NCI-H128 (cell line): ENCODE results near the gene KCND3.

Experiments used
- DNase-seq: peaks from one replicate; lab custom pipeline; 2025; ENCODE audit not compliant: unreplicated experiment; lab: John Stamatoyannopoulos, UW

KCND3 gene

DNA sequence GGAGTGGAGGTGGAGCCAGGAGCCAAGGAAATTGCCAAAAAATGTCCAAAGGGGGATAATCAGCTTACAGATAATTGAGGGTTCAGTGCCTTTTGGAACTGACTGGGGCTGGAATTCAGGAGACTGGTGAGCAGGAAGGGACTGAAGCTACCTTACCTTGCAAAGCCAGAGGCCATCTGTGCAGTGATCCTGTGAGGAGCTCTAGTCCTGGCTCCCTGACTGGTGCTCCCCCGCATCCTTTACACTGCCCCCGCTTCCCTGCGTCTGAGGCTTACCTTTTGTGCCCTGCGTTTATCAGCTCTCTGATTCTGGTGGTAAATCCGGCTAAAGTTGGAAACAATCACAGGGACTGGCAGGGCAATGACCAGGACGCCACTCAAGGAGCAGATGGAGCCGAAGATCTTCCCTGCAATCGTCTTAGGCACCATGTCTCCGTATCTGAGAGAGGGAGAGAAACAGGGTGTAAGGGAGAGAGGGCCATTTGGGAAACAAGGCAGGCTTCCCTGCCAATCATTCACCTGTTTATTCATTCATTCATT is 202.7 kb downstream of the KCND3 start:
- no peak for DNase-seq

DNA sequence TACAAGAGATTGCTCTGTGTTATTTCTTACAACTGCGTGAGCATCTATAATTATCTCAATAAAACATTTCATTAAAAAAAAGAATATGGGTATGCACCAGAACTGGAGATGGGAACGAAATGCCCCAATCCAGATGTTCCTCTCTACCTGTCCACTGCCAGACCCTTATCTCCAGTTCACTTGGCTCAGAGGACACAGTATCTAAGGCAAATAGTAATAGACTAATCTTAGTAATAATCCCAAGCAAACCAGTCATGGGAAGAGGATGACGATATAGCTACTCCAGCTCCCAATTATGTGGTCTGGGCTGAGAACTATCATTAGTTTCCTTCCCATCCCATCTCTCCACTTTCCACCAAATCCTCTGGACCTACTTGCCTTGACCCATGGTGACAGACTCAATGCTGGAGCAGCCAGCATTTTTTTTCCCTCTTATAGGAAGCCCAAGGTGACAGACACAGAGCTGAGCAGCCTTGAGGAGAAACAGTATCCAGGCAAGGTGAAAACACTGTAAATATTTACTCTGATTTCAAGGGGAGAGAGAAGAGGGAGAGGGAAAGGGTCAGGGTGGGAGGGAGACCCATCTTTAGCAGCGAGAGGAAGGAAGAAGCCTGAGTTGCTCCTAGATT is 205.1 kb downstream of the KCND3 start:
- no peak for DNase-seq

DNA sequence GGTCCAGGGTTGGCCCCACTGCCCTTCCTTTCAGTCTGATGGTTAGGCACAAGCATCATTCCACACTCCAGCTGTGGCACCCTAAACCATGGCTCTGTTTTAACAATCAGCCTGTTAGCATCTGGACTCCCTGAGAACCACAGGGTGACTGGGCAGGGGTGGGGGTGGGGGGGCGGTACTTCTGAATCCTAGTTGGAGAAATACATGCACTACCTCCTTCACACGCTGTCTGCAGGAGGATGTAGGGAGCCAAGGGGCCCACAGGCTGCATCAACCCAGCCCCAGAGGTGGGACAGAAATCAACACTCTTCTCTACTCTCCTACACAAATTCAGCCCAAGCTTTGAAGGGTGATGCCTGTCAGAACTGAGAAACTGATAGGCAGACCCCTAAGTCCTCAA is 209.9 kb downstream of the KCND3 start:
- no peak for DNase-seq

DNA sequence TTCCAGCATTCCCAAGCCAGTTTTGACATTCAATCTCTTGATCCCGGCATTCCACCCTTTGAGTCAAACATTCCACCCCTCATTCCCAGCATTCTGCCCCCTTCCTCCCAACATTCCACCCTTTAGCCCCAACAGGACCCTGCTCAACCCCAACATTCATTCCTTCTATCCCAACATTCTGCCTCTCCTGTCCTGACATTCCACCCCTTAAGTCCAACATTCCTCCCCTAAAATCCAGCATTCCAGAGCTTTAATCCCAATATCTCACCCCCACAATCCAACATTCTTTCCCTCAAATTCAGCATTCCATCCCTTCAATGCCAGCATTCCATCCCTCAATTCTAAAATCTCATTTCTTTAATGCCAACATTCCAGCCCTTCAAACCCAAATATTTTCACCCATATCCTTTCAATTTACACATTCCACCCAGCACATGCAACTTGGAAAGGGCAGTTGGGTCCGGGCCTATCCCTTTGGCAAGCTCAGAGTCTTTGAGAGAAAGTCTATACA is 210.9 kb downstream of the KCND3 start:
- no peak for DNase-seq

DNA sequence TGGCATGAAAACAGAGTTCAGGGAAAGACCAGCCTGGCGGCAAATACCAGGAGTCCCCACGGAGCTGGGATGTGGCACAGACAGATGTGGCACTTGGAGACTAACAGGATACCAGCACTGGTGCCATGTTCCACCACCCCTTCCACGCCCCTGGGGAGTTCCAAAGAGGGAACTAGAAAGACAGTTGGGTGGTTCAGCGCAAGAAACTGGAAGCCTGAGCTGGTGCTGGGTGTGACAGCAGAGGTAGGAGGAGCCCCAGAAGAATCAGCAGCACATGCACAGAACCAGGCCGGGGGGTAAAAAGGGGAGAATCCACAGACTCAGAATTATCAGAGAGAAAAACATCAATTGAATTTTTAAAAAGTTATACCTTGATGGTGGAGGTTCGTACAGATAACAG is 211.4 kb downstream of the KCND3 start:
- DNase-seq: no peak

DNA sequence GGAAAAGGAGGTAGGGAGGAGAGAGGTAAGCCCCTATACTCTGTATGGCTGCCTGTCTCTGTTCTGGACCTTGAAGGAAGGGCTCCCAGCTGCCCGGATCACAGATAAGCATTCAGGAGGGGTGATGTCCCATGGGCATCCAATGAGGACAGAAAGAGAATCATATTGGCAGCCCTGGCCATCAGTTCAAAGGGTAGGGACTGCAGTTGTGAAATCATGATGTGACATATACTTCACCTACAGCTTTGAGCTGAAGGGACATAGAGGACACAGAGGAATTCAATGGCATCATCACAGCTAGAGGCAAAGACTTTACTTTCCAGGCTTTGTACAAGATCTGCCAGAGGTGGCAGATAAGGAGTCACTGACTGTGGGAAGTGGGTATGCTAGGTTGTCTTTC is 212.2 kb downstream of the KCND3 start:
- no peak for DNase-seq

DNA sequence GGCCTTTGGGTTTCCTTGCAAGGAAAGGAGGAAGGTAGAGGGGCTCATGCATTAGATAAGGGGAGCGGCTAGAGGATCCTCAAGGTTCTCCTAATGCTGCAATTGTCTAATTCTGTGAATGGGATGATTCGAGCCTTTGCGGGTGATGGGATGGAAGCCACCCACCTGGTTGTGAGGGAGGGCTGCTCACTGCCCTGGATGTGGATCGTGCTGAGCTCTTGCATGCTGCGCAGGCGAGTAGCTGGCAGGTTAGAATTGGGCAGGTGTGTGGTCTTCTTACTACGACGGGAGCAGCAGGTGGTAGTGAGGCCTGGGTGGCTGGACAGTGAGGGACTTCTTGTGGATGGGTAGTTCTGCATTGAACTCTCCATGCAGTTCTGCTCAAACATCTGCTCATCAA is 212.6 kb downstream of the KCND3 start:
- no peak for DNase-seq

DNA sequence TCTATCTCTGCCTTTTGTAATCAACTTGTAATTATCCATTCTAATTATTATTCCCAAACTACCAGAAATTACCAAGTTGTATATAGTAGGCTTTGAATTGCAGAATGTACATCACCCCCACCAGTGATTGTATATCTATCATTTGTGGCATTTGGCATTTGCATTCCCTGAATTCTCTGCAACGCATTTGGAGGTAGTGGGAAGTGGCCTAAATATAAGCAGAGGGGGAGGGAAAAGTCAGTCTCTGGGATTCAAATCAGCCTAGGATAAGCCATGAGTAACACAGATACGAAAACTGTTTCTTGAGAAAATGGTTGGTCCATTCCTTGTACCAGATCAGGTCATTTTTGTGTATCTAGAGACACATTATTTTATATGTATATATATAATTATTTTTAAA is 213.1 kb downstream of the KCND3 start:
- DNase-seq: no peak

DNA sequence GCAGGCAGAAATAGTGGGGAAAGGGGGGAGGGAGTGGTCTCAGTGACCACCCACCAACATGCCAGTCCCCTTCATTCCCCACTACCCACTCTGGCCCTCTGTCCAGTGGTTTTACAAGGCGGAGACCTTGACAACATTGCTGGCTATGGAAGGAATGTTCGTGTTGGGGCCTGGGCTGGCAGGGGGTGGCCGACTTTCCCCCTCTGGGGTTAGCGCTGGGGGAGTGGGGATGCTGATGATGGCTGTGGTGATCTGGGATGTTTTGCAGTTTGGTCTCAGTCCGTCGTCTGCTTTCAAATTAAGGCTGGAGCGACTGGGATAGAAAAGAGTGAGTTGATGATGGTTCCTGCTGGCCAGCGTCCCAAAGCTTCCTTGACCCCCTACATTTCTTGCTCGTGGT is 213.5 kb downstream of the KCND3 start:
- DNase-seq: no peak

DNA sequence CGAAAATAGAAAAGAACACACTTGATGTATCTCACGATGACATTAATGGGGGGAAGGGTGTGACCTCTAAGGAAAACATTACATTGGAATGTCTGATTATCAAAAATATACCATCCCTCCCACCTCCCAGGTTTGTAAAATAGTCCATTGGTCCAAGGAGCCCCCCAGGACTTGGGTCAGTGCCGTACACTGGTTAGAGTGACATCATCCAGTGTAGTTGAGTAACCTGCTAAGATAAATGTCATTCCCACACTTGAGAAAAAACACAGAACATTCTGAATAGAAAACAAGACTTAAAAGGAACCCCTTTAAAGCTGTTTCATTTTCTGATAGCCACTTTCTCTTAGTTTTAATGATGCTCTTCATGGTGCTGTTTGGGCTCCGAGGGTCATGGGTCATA is 218.6 kb downstream of the KCND3 start:
- no peak for DNase-seq

DNA sequence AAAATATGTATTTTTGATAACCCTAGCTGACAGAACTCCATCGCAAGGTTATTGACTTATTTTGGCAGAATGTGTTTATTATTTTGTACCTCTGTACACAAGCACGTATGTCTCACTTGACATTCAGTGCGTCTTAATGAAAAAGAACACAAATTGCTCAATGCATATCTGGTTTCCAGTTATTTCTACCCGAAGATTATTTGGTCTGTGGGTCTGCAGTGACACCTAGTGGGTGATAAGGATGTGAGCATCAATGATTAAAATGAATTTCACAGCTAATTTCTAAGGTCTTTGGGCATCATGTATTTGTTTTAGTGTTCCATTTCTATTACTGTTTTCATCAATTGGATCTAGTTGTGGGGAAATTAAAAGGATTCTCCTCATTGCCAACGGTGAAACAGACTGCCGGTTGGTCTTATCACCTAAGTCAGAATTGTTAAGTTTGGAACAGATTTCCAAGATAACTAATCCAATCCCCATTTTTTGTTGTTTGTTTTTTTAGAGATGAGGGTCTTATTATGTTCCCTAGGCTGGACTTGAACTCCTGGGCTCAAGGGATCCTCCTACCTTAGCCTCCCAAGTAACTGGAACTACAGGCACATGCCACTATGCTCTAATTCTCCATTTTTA is 219.8 kb downstream of the KCND3 start:
- DNase-seq: peak; percentile 27

DNA sequence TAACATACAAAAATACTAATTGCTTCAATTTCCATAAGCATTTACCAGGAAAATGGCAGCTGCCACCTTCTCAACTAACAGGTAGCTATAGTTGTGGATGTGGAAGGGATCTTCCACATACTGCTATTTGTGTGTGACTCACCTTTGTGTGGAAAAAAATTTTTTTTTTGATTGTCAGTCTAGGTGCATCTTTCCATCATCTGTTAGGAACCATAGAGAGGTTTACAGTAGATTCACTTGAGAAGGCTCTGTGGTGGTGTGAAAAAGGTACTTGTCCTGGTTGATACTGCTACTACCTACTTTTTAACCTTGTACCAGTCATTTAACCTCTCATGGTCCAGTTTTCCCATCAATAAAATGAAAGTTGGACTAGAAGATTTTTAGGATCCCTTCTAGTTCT is 220.8 kb downstream of the KCND3 start:
- DNase-seq: no peak

DNA sequence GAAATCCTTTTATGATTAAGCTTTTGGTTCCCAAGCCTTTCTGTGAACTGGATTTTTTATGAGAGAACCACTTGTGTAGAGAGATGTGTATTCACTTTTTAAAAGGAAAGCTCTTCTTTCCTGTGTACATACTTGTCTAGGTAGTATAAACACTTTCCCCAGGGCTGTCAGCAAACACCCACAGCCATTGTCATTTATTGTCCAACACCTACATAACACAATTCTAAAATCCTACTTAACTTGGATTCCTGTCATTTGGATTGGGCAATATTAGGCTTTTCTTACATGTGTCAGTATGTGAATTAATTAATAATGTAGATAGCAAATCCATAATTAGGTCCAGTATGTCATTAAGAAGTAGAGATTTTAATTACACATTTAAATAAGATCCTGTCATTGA is 221.4 kb downstream of the KCND3 start:
- no peak for DNase-seq

DNA sequence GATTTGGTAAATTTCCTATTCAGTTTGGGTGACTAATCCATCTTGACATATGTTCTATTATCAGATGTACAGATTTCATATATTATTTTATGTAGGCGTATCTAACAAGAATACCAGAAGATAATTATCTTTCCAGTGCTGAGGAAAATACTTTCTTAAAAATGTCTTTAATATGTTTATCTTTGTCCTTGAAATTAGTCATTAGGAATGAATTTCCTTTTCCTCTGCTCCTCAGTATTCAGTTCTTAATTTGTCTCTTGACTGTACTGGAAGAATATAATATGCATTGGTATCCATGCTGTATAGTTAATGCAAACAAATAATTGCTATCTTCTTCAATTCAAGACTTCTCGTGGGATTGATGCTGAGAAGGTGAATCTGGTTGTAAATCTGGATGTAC is 227.1 kb downstream of the KCND3 start:
- DNase-seq: no peak

DNA sequence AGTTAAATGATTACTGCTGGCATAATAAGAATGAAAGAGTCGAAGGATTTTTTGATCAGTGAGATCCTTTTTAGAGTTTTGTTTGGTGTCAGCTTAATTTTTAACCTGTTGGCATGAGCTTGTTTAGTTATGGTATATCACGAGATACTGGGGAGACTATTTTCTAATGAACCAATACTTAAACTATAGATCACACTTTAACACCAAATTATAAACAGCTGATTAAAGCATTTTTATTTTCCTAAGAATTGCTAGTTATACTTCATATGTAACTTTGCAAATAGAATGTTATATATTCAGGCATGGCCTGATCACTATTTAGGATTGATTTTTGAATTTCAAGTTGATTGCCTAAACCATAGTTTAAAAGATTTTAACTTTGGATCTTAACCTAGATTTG is 227.8 kb downstream of the KCND3 start:
- DNase-seq: no peak

DNA sequence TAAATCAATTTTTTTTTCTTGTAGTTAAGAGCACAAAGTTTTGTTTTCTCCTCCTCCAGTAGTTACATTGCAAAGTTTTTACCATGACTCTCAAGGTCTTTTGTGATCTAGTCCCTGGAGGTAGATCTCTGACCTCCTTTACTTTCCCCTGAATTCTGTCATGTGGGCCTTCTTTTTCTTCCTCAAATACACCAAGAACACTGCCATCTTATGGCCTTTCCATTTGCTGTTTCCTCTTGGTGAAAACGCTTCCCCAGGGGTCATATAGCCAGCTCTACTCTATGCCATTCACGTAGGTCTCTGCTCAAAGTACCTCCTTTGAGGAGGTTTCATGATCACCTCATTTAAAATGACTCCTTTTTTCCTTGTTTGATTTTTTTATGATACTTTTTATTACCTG is 231.1 kb downstream of the KCND3 start:
- DNase-seq: no peak

DNA sequence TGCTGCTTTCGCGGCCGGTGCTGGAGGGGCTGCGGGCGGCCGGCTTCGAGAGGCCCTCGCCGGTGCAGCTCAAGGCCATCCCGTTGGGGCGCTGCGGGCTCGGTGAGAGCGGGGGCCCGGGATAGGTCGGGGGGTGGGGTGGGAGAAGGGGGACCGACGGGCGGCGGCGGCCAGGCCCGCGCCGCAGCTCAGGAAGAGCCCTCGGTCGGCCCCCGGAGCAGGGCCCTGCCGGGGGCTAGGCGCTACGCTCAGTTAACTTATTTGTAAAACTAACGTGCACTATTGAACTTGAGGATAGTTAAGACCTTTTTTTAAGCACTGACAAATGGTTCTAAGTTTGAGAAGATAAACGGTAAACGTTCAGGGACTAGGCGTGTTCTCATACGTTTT is 233.3 kb downstream of the KCND3 start:
- DNase-seq: no peak

DNA sequence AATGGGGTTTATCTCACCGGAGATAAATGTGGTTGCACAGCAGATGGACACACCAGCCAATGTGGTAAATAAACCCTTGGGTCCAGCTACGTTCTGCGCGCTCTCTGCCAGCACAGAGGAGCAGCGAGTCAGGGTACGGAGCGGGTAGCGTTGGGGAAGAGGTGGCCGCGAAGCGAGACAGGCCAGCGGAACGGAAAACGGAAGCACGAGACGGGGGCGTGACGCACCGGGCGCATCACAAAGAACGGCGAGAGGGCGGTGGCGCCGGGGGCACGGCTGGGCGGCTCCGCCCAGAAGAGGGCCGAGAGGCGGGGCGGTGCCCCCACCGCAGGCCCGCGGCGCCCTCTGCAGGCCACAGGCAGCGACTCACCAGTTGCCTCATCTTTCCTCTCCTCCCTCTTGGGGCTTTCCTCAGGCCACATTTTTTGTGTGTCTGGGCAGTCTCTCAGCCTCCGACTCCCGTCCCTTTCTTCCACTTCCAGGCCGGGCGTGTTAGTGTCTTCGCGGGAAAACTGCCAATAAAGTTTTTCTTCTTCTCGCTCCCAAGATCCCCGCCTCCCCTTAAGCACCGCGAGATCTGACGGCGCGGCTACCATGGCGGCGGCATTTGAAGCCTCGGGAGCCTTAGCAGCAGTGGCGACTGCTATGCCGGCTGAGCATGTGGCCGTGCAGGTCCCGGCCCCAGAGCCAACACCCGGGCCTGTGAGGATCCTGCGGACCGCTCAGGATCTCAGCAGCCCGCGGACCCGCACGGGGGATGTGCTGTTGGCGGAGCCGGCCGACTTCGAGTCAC is 233.9 kb downstream of the KCND3 start, which contains the start of gene DDX20:
DDX20 (plus strand) TSS at position 571 of the 793 bp plus-strand sequence; CDS start at position 595, 24 bp downstream.
- peak; percentile 93 for DNase-seq

DNA sequence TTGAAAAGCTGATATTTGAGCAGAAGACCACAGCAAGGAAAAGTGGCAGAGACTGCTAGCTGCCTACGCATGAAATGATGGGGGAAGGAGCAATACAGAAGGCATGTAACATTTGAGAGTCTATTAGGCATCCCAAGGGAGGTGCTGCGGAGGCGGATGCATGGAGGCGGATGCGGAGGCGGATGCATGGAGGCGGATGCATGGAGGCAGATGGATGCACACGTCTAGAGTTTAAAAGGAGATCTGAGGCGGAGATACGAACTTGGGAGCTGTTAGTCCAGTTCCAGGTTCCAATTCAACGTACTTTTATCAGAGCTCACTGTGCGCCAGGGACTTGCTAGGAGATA is 234.5 kb downstream of the KCND3 start:
- peak; percentile 31 for DNase-seq

DNA sequence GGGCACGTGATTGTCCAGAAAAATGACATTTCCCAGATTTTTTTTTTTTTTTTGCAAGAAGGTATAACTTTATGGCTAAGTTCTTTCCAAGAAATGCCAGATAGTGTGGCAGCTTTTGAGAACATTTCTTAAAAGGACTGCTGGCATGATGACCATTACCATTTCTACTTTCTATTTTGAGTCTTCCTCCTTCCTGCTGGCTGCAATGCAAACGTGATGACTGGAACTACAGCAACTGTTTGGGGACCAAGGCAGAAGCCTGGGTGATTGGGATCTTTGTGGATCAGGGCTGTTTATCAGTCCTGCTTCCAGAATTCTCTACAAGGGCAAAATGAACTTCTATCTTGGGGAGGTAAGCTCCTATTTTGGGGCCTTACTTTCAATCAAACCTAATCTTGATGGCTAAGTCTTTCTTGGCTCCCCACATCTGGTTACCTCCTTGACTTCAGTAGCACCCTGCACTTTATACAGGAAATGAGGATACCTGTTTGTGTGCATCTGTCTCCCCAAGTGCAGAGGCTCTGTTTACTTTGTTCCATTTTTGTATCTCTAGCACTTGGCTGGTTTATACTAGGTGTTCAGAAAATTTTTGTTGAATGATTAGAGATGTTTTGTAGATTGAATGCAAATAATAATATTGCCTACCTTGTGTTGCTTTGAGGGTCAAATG is 237.4 kb downstream of the KCND3 start:
- no peak for DNase-seq

DNA sequence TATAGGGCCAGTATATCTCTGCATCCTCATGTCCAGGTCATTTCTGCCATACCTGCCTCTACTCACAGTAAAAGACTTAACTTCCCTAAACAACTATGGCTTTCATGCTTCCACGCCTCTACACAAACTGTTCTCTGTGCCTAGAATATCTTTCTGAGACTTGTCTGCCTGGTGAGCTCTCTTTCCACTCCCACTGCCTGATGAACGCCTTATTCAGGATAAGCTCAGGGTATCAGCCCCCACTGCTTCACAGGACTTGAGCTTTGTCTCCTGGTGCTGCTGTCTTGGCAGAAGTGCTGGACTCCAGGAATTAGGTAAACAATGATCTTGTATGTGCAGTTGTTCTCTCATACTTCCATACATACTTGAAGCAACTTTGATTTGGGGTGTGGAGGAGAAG is 238.6 kb downstream of the KCND3 start:
- no peak for DNase-seq
